Stimulated activated CD8-positive, alpha-beta memory T cell treated with anti-CD3 and anti-CD28 coated beads, Interleukin-15, amount 100 ng/mL, for 1 hour (primary cell): Measurements from ENCODE around the gene OBSCN.

Experiments used
- DNase-seq: peaks from one replicate; pipeline ENCODE4 v3.0.0-alpha.2; 2020; ENCODE audit warnings: low read depth

OBSCN gene

GRCh38 chr1:228309326-228310067 is 101.7 kb downstream of the OBSCN start:
- DNase-seq, result no peak

- no peak for DNase-seq
Measured at GRCh38 chr1:228310162-228310792, 102.4 kb downstream of the OBSCN start.

- DNase-seq, result no peak
Measured at GRCh38 chr1:228311091-228311490, 103.2 kb downstream of the OBSCN start.

GRCh38 chr1:228312136-228312764 is 104.4 kb downstream of the OBSCN start:
- no peak for DNase-seq

- no peak for DNase-seq
Measured at GRCh38 chr1:228313536-228314277, 105.9 kb downstream of the OBSCN start.

- no peak for DNase-seq
Measured at GRCh38 chr1:228314315-228314657, 106.4 kb downstream of the OBSCN start.

GRCh38 chr1:228314658-228315483 is 107.0 kb downstream of the OBSCN start:
- DNase-seq, result no peak

- no peak for DNase-seq
Measured at GRCh38 chr1:228315484-228315944, 107.7 kb downstream of the OBSCN start.

- DNase-seq, result no peak
Measured at GRCh38 chr1:228315945-228316588, 108.2 kb downstream of the OBSCN start.

- no peak for DNase-seq
Measured at GRCh38 chr1:228316589-228317387, 108.9 kb downstream of the OBSCN start.

- DNase-seq, result no peak
Measured at GRCh38 chr1:228317411-228317828, 109.6 kb downstream of the OBSCN start.

GRCh38 chr1:228317891-228318810 is 110.3 kb downstream of the OBSCN start:
- DNase-seq, result no peak

GRCh38 chr1:228318823-228319241 is 111.0 kb downstream of the OBSCN start:
- no peak for DNase-seq

- no peak for DNase-seq
Measured at GRCh38 chr1:228319352-228320088, 111.7 kb downstream of the OBSCN start.

GRCh38 chr1:228320394-228320793 is 112.5 kb downstream of the OBSCN start:
- DNase-seq, result no peak

- DNase-seq, result no peak
Measured at GRCh38 chr1:228321435-228321834, 113.6 kb downstream of the OBSCN start.

GRCh38 chr1:228321895-228322294 is 114.1 kb downstream of the OBSCN start:
- no peak for DNase-seq

GRCh38 chr1:228323401-228323800 is 115.6 kb downstream of the OBSCN start:
- DNase-seq, result no peak
